ENCODE data around the gene HOATZ. TPM values are rescaled to one million over a fixed set of nuclear protein-coding genes. Genes with fewer than 3 reads are reported as not detected.

HOATZ gene
- total RNA-seq, 6 experiments from 2014 or later: not detected

DNA sequence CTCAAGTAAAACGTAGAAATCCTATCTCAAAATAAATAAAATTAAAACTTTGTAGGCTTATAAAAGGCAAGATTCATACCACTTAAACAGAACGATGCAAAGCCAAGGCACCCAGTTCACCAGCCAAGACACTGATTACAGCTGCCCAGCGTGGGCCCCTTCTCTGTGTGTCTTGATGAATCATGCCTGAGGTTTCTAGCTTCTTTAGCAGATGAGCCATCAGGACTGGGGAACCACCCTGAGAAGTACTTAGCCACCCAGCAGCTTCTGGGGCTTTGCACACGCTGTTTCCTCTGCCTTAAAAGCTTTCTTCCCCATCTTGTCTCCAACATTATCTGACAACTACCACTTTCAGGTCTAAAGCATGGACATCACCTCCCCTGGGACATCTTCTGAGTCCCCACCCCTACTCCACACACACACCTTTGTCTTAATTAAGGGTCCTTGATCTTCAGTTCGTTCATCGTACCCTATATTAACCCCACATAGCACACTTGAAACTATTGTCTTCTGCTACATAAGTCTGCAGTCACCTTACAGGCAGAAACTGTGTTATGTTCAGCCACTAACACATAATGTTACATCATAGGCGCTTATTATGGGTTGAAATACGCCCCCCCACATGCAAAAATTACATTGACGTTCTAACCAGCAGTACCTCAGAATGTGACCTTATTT, 17.2 kb downstream of the HOATZ start:
- H3K9me3 Mint-ChIP-seq: no peaks in the 10 kb centered on the region
- H3K27ac Mint-ChIP-seq: peak overlapping the region; percentile 94
- H3K27me3 Mint-ChIP-seq (ENCODE audit: insufficient read depth): no peaks in the 10 kb centered on the region
- peak; percentile 88 for DNase-seq
- TF ChIP-seq, protein P1, sequence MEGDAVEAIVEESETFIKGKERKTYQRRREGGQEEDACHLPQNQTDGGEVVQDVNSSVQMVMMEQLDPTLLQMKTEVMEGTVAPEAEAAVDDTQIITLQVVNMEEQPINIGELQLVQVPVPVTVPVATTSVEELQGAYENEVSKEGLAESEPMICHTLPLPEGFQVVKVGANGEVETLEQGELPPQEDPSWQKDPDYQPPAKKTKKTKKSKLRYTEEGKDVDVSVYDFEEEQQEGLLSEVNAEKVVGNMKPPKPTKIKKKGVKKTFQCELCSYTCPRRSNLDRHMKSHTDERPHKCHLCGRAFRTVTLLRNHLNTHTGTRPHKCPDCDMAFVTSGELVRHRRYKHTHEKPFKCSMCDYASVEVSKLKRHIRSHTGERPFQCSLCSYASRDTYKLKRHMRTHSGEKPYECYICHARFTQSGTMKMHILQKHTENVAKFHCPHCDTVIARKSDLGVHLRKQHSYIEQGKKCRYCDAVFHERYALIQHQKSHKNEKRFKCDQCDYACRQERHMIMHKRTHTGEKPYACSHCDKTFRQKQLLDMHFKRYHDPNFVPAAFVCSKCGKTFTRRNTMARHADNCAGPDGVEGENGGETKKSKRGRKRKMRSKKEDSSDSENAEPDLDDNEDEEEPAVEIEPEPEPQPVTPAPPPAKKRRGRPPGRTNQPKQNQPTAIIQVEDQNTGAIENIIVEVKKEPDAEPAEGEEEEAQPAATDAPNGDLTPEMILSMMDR (IDR thresholded peaks at IDR 0.05): no peak
- H3K4me1 Mint-ChIP-seq (ENCODE audit: low read depth): peaks cover 59% of the 10 kb centered on the region
- no peaks in the 10 kb centered on the region for H3K36me3 Mint-ChIP-seq (ENCODE audit: low read depth)
- peak overlapping the region; percentile 50 for H3K4me3 Mint-ChIP-seq

DNA sequence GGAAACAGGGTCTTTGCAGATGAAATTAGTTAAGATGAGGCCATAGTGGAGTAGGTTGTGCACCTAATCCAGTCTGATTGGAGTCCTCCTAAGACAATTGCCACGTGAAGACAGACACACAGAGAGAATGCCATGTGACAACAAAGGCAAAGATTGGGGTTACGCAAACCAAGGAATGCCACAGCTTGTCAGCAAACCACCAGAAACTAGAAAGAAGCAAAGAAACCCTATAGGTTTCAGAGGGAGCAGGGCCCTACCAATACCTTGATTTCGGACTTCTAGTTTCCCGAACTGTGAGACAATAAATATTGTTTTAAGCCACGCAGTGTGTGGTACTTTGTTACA, 17.8 kb downstream of the HOATZ start:
- Mint-ChIP-seq H3K36me3 (ENCODE audit: low read depth) (no peaks in the 10 kb centered on the region), H3K4me3 (no peak overlapping the region), H3K27me3 (ENCODE audit: insufficient read depth) (no peaks in the 10 kb centered on the region), H3K4me1 (ENCODE audit: low read depth) (peaks cover 55% of the 10 kb centered on the region), H3K27ac (peak overlapping the region; percentile 94), H3K9me3 (no peaks in the 10 kb centered on the region)
- DNase-seq: no peak
- TF ChIP-seq, protein P1 (IDR thresholded peaks at IDR 0.05): no peak

DNA sequence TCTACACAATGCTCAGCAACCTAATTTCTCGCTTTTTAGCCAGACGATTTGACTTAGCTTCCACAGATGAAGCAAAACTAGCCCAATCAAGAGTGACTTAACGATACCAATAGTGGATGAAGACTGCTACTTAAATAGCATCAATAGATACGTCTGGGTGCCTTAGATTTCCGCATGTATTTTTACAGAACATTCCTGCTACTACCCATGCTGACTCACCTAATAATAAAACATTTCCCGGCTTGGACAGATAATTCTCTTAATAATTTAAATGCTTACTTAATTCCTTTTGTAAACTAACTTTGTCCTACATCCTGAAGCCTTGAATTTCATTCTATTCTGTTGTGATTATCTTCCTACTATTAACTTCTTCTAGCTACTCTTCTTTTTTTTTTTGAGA, 20.7 kb downstream of the HOATZ start:
- peaks cover 55% of the 10 kb centered on the region for H3K4me1 Mint-ChIP-seq (ENCODE audit: low read depth)

DNA sequence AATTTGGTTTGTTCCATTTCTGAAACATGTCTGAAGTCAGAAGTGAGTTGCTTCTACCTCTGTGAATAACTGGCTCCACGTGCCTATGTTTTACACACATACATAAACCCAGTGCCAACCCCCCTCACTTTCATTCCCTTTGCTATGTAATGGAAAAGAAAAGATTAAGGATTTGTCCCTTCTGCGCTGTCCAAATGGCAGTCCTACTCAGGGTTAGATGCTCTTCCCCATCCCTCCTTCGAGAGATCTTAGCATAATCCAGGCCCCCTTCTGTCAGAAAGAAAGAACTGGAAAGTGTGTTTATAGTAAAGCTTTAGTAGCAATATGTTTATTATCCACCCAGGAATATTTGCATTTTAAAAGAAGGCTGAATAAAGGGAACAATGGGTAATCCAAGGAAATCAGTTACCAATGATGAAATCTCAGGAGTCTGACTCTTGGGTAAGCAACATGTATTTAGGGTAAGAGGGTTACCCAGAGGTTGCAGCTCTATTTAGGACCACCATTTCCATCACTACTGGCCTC, 22.8 kb downstream of the HOATZ start:
- peaks cover 15% of the 10 kb centered on the region for H3K36me3 Mint-ChIP-seq (ENCODE audit: low read depth)
- H3K27me3 Mint-ChIP-seq (ENCODE audit: insufficient read depth): no peaks in the 10 kb centered on the region; the same call in 1 of the 2 replicates
- H3K4me3 Mint-ChIP-seq: no peak overlapping the region
- no peaks in the 10 kb centered on the region for H3K9me3 Mint-ChIP-seq
- H3K27ac Mint-ChIP-seq: no peak overlapping the region
- no peak for DNase-seq
- H3K4me1 Mint-ChIP-seq (ENCODE audit: low read depth): peaks cover 49% of the 10 kb centered on the region
- TF ChIP-seq, protein P1 (IDR thresholded peaks at IDR 0.05): no peak

More for the DNA sequence above, 20.7 kb downstream of the HOATZ start:
- Mint-ChIP-seq H3K27me3 (ENCODE audit: insufficient read depth) (no peaks in the 10 kb centered on the region), H3K9me3 (no peaks in the 10 kb centered on the region), H3K4me3 (no peak overlapping the region), H3K27ac (no peak overlapping the region; the same call in 1 of the 2 replicates), H3K36me3 (ENCODE audit: low read depth) (peaks cover 11% of the 10 kb centered on the region; the same call in 1 of the 2 replicates)
- no peak for DNase-seq
- TF ChIP-seq, protein P1 (IDR thresholded peaks at IDR 0.05): no peak

DNA sequence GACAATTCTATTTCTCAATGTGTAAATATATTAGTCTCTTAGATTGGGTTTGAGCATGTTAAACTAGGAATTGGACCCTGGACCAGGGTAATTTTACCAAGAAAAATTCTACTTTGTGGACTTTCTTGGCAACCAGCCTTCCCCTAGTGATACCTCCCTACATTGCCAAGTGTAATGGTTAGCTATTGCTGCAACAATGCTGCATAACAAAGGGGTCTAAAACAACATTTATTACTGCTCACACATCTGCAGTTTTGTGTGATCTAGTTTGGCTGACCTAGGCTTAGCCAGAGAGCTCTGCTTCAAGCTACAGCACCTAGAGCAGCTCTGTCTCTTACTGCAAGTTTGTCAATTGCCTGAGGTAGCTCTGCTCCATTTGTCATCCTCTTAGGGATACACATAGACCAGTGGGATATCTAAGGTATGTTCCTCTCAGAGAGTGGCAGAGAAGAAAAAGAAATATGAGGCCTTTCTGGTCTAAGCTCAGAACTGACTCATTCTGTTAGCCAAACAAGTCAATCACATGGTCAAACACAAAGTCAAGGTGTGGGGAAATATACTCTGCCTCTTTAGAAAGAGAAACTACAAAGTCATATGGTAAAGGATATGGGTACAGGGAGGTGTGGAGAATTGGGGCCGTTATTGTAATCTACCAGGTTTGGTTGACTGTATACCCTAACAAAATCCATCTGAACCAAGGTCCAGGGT, 24.0 kb downstream of the HOATZ start:
- no peak overlapping the region for H3K27ac Mint-ChIP-seq
- no peak for DNase-seq

More for the DNA sequence above, 24.0 kb downstream of the HOATZ start:
- TF ChIP-seq, protein P1 (IDR thresholded peaks at IDR 0.05): no peak
- H3K27me3 Mint-ChIP-seq (ENCODE audit: insufficient read depth): no peaks in the 10 kb centered on the region; the same call in 1 of the 2 replicates
- H3K36me3 Mint-ChIP-seq (ENCODE audit: low read depth): peaks cover 26% of the 10 kb centered on the region
- peaks cover 58% of the 10 kb centered on the region for H3K4me1 Mint-ChIP-seq (ENCODE audit: low read depth)
- H3K9me3 Mint-ChIP-seq: no peaks in the 10 kb centered on the region
- H3K4me3 Mint-ChIP-seq: no peak overlapping the region

All from HFFc6 (cell line).